ENCODE results near the gene LHX5. TPM values are rescaled to one million over a fixed set of nuclear protein-coding genes. Genes with fewer than 3 reads are reported as not detected.
A peak's percentile ranks its signal among the peaks of the same experiment; 100 is the strongest.

The LHX5 gene
- total RNA-seq, 2 donors from 2014 or later: 0.18 TPM; not detected in 1

- Histone ChIP-seq H3K36me3 (ENCODE audit: control insufficient read depth, insufficient read depth, low read length) (no peaks in the 10 kb centered on the region), H3K4me1 (ENCODE audit: control insufficient read depth, insufficient read depth, low read length) (no peaks in the 10 kb centered on the region), H3K9ac (ENCODE audit: extremely low read depth, low read length, poor library complexity, severe bottlenecking) (no peak overlapping the region), H3K4me3 (ENCODE audit: low read length) (peak overlapping the region; percentile 47), H3K9me3 (ENCODE audit: control insufficient read depth, low read length) (no peaks in the 10 kb centered on the region), H3K27me3 (ENCODE audit: control insufficient read depth, insufficient read depth, low read length, poor library complexity, severe bottlenecking) (peaks cover 81% of the 10 kb centered on the region), H3K27ac (ENCODE audit: low read depth, low read length) (no peak overlapping the region)
- peaks cover 95% of the 10 kb centered on the region for H3K27me3 Mint-ChIP-seq (ENCODE audit: insufficient read depth)
- H3K36me3 Mint-ChIP-seq (ENCODE audit: low read depth): no peaks in the 10 kb centered on the region
- H3K4me3 Mint-ChIP-seq: peak overlapping the region; percentile 35
- H3K27ac Mint-ChIP-seq: no peak overlapping the region
- peaks cover 14% of the 10 kb centered on the region for H3K4me1 Mint-ChIP-seq
- no peak for DNase-seq
- WGBS, 2 experiments (ENCODE audit: insufficient coverage in 1 of 2, insufficient read length in 1 of 2): 60 to 63% methylated on average over 4 to 8 of the region's 8 CpGs
- H3K9me3 Mint-ChIP-seq: peaks cover 5% of the 10 kb centered on the region
- TF ChIP-seq CTCF (conservative IDR thresholded peaks at IDR 0.05): no peak
These were observed 42.9 kb upstream of the LHX5 start for GRCh38 chr12:113514602-113515001.

DNA sequence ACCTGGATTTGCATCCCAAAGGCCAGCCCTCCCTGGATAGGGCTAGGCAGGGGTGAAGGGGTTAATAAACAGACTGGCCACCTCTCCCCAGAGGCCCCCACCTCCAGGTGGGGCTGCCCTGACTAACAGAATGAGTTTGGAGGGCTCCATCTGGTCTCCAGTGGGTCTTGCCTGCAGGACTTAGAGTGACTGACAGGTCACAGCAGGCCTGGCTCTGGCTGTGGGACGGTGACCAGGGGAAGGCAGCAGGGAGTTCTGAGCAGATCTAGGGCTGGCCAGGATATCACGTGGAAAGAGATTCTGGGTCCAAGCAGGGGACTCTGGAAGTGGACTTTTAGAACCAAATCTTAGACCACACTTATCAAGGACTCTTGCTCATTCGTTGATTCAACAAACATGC, 40.9 kb upstream of the LHX5 start:
- Histone ChIP-seq H3K27me3 (ENCODE audit: control insufficient read depth, insufficient read depth, low read length, poor library complexity, severe bottlenecking) (peaks cover 60% of the 10 kb centered on the region), H3K4me3 (ENCODE audit: low read length) (no peak overlapping the region), H3K4me1 (ENCODE audit: control insufficient read depth, insufficient read depth, low read length) (no peaks in the 10 kb centered on the region), H3K27ac (ENCODE audit: low read depth, low read length) (no peak overlapping the region), H3K9ac (ENCODE audit: extremely low read depth, low read length, poor library complexity, severe bottlenecking) (no peak overlapping the region), H3K9me3 (ENCODE audit: control insufficient read depth, low read length) (no peaks in the 10 kb centered on the region), H3K36me3 (ENCODE audit: control insufficient read depth, insufficient read depth, low read length) (no peaks in the 10 kb centered on the region)
- H3K27me3 Mint-ChIP-seq (ENCODE audit: insufficient read depth): peaks cover 87% of the 10 kb centered on the region
- no peak overlapping the region for H3K4me3 Mint-ChIP-seq
- no peak for TF ChIP-seq CTCF (conservative IDR thresholded peaks at IDR 0.05)
- 43 to 80% methylated on average over 1 to 3 of the region's 3 CpGs for WGBS, 2 experiments (ENCODE audit: insufficient coverage in 1 of 2, insufficient read length in 1 of 2)
- peaks cover 14% of the 10 kb centered on the region for H3K4me1 Mint-ChIP-seq
- peaks cover 5% of the 10 kb centered on the region for H3K9me3 Mint-ChIP-seq
- no peak for DNase-seq
- no peak overlapping the region for H3K27ac Mint-ChIP-seq
- H3K36me3 Mint-ChIP-seq (ENCODE audit: low read depth): no peaks in the 10 kb centered on the region

- Mint-ChIP-seq H3K27ac (no peak overlapping the region), H3K9me3 (no peaks in the 10 kb centered on the region), H3K4me1 (peaks cover 4% of the 10 kb centered on the region), H3K36me3 (ENCODE audit: low read depth) (no peaks in the 10 kb centered on the region), H3K4me3 (no peak overlapping the region), H3K27me3 (ENCODE audit: insufficient read depth) (peaks cover 60% of the 10 kb centered on the region)
- H3K27ac ChIP-seq (ENCODE audit: low read depth, low read length): no peak overlapping the region
- H3K4me1 ChIP-seq (ENCODE audit: control insufficient read depth, insufficient read depth, low read length): no peaks in the 10 kb centered on the region
- no peak for TF ChIP-seq CTCF (conservative IDR thresholded peaks at IDR 0.05)
- peaks cover 11% of the 10 kb centered on the region for H3K27me3 ChIP-seq (ENCODE audit: control insufficient read depth, insufficient read depth, low read length, poor library complexity, severe bottlenecking)
- H3K4me3 ChIP-seq (ENCODE audit: low read length): no peak overlapping the region
- WGBS, 2 experiments (ENCODE audit: insufficient coverage in 1 of 2, insufficient read length in 1 of 2): 85 to 89% methylated on average over 2 of the region's 2 CpGs
- no peak overlapping the region for H3K9ac ChIP-seq (ENCODE audit: extremely low read depth, low read length, poor library complexity, severe bottlenecking)
- no peak for DNase-seq
- no peaks in the 10 kb centered on the region for H3K9me3 ChIP-seq (ENCODE audit: control insufficient read depth, low read length)
- H3K36me3 ChIP-seq (ENCODE audit: control insufficient read depth, insufficient read depth, low read length): no peaks in the 10 kb centered on the region
These were observed 35.2 kb upstream of the LHX5 start for GRCh38 chr12:113506867-113507266.

All from endodermal cell (in vitro differentiated cells).